GM21360 (cell line): ENCODE measurements around the gene ATAD2B.

Experiments
- ATAC-seq: cut with Tn5 transposase; IDR thresholded peaks from one replicate; pipeline ENCODE4 v1.9.1; 2021; ENCODE audit warnings: mild to moderate bottlenecking, moderate library complexity; ENCODE audit not compliant: unreplicated experiment

Gene ATAD2B

GRCh38 chr2:23706613-23707078 is 220.3 kb downstream of the ATAD2B start:
- no peak for ATAC-seq

- ATAC-seq = no peak
These were observed 220.9 kb downstream of the ATAD2B start for GRCh38 chr2:23705771-23706612.

- no peak for ATAC-seq
These were observed 223.1 kb downstream of the ATAD2B start for GRCh38 chr2:23703583-23704385.

GRCh38 chr2:23703037-23703582 is 223.8 kb downstream of the ATAD2B start:
- no peak for ATAC-seq

GRCh38 chr2:23700627-23701026 is 226.3 kb downstream of the ATAD2B start:
- ATAC-seq = no peak

GRCh38 chr2:23699580-23699925 is 227.4 kb downstream of the ATAD2B start:
- ATAC-seq = no peak

- ATAC-seq = no peak
These were observed 228.0 kb downstream of the ATAD2B start for GRCh38 chr2:23698721-23699579.
